GM18526 (cell line): ENCODE measurements around the gene TNS3.

Experiments
- POLR2A ChIP-seq: IDR thresholded peaks from 3 replicates; pipeline ENCODE4 v1.6.1; 2011; ENCODE audit not compliant: insufficient read length; ENCODE audit errors: extremely low read depth

The TNS3 gene

DNA sequence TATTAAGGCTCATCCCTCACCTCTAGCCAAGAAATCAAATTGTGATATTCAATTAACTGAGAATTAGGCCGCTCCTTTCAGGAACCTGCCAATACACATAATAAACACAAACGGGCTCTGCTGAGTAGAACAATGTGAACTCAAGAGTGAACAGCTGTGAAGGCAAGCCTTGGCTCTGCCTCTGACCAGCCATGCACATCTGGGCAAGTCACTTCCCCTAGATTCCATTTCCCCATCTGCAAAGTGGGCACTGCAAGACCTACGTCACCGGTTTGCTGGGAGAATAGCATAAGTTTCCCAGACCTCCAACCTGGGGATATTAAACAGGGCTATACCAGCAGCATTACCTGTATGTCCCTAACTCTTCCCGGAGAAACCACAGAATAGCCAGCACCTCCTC is 355.2 kb downstream of the TNS3 start:
- no peak for TF ChIP-seq POLR2A

DNA sequence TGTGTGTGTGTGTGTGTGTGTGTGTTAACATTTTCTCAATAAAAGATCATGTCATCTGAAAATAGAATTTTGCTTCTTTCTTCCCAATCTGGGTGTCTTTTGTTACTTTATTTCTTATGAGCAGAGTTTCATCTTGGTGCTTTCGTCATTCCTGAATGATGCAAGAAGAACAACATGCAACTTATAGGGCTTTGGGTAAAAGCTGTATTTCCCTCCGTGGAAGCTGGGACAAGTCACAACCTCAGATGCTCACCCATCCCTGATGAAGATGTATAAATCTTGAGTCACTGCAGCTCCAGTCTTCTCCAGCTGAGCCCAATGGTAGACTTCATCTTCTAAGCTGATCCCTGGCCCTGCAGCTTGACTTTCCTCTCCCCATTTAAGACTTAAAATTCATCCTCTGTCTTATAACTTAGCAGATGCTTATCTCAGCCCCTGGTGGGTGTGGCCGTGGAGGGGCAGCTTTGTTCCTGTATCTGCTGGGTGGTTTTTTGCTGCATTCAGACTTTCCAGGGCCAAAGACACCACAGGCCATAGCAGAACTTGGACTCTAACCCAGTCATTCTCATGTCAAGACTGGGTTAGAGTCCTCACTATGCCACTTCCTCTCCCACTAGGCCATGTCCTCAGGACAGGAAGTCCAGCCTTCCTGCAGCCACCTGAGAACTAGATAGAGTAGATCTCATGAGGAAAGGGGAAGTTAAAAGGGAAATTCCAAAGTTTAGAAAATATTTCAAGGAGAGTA is 356.4 kb downstream of the TNS3 start:
- TF ChIP-seq POLR2A: no peak
